Measurements from ENCODE around the gene MYDGF. TPM values are rescaled to one million over a fixed set of nuclear protein-coding genes. Genes with fewer than 3 reads are reported as not detected.
A peak's percentile ranks its signal among the peaks of the same experiment; 100 is the strongest.

The MYDGF gene
- total and polyA plus RNA-seq, 2 experiments from 2014 or later = 207 to 591 TPM

DNA sequence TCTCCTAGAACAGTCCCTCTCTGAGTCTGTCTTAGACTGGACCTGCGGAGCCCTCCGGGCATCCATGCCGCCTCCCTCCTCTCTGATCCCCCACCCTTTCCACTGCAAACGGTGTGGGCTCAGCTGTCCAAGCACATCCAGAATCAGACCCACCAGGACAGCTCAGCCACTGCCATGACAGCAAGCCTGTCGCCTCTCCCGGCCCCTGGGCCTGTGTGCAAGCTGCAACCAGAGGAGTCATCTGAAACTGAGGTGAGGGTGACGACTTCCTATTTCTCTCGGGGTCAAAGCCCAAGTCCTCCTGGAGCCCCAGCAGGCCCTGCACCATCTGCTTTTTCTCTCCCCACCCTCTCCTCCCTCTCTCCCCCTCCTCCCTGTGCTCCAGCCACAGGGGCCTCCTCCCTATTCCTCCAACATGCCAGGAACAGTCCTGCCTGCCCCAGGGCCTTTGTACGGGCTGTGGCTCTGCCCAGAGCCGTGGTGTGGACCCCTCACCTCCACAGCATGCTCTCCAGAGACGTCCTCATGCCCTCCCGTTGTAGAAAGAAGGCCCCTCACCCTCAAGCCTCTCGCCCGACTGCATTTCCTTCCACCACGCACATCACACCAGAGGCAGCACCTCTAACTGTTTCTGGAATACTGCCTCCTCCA, 23.5 kb upstream of the MYDGF start:
- H3K9ac ChIP-seq = no peak overlapping the region
- H3K4me1 ChIP-seq (ENCODE audit: insufficient read depth) = peaks cover 18% of the 10 kb centered on the region
- TF ChIP-seq EZH2 (IDR thresholded peaks at IDR 0.05; ENCODE audit: insufficient read depth, poor library complexity, severe bottlenecking) (no peak), EZH2phosphoT487 (IDR thresholded peaks at IDR 0.05; ENCODE audit: insufficient read depth, low read depth) (no peak)
- no peak overlapping the region for H3K4me3 ChIP-seq
- H3F3A ChIP-seq (ENCODE audit: insufficient read depth) = peaks cover 17% of the 10 kb centered on the region
- DNase-seq = no peak
- H3K27me3 ChIP-seq (replicated peaks; ENCODE audit: insufficient read depth) = no peaks in the 10 kb centered on the region
- no peaks in the 10 kb centered on the region for H3K79me2 ChIP-seq (ENCODE audit: insufficient read depth)
- H3K4me2 ChIP-seq (ENCODE audit: unreplicated experiment) = no peak overlapping the region
- H3K9me3 ChIP-seq (ENCODE audit: low read depth) = no peaks in the 10 kb centered on the region
- H3K36me3 ChIP-seq (ENCODE audit: low read depth) = peaks cover 17% of the 10 kb centered on the region; the same call in 1 of the 2 replicates
- H4K20me1 ChIP-seq (ENCODE audit: insufficient read depth) = no peaks in the 10 kb centered on the region
- no peak overlapping the region for H2AFZ ChIP-seq
- peak overlapping the region; percentile 39; the same call in 1 of the 2 replicates for H3K27ac ChIP-seq
- in situ Hi-C loops (cut with MboI) = no loop called here
- no peaks in the 10 kb centered on the region for H3K9me2 ChIP-seq (ENCODE audit: insufficient read depth)
- 97 to 98% methylated on average over 14 to 15 of the region's 15 CpGs for WGBS, 2 experiments (ENCODE audit: low coverage in 1 of 2, low lambda C conversion rate in 2 of 2, missing lambda C conversion rate in 2 of 2)

- DNase-seq = no peak
- 97 to 100% methylated on average over 7 of the region's 7 CpGs for WGBS, 2 experiments (ENCODE audit: low coverage in 1 of 2, low lambda C conversion rate in 2 of 2, missing lambda C conversion rate in 2 of 2)
- Histone ChIP-seq H2AFZ (no peak overlapping the region), H3K9me2 (ENCODE audit: insufficient read depth) (no peaks in the 10 kb centered on the region), H3K4me2 (ENCODE audit: unreplicated experiment) (no peak overlapping the region), H3K9me3 (ENCODE audit: low read depth) (no peaks in the 10 kb centered on the region), H3K36me3 (ENCODE audit: low read depth) (peaks cover 17% of the 10 kb centered on the region; the same call in 1 of the 2 replicates), H3K4me1 (ENCODE audit: insufficient read depth) (peaks cover 18% of the 10 kb centered on the region), H3K4me3 (no peak overlapping the region), H3K9ac (no peak overlapping the region), H3K27ac (no peak overlapping the region), H3F3A (ENCODE audit: insufficient read depth) (peaks cover 17% of the 10 kb centered on the region), H4K20me1 (ENCODE audit: insufficient read depth) (no peaks in the 10 kb centered on the region), H3K79me2 (ENCODE audit: insufficient read depth) (no peaks in the 10 kb centered on the region), H3K27me3 (replicated peaks; ENCODE audit: insufficient read depth) (no peaks in the 10 kb centered on the region)
- TF ChIP-seq EZH2phosphoT487 (IDR thresholded peaks at IDR 0.05; ENCODE audit: insufficient read depth, low read depth) (no peak), EZH2 (IDR thresholded peaks at IDR 0.05; ENCODE audit: insufficient read depth, poor library complexity, severe bottlenecking) (no peak)
- in situ Hi-C loops (cut with MboI) = no loop called here
Measured at GRCh38 chr19:4693078-4693350, 22.9 kb upstream of the MYDGF start.

DNA sequence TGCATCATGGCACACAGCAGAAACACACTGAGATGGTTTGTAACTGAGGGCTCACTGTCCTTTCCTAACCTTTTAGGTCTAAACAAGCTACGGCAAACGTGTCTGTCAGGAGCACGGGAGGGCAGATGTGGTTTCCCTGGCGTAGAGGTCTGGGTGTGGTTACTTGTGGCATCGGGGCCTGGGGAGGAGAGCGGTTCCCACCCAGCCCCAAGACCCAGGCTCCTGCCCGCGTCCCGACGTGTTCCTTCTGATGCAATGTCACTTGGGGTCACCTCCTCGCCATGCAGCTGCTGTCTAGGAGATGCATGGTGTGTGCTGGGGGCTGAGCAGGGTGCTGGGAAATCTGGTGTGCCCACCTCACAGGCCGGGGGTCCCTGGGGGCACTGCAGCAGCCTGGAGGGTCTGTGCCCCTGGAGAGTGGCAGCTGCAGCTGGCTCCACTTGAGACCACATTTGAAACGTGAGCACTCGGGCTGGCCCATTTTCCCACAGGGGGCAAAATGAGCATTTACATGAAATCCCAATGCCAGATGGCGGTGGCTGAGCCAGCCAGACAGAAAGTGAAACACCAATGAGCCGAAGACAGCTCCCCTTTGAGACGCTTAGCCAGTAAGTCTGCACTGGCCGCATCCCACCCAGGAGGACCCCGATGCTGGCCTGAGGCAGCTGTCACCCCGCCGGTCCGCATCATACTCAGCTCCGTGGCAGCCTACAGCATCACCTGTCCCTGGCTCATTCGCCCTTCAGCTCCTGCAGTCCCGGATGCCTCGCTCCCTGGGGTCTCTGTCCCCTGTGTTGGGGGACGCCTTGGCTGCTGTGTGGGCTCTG, 22.3 kb upstream of the MYDGF start:
- no peak overlapping the region for H3K27ac ChIP-seq
- H4K20me1 ChIP-seq (ENCODE audit: insufficient read depth) = no peaks in the 10 kb centered on the region
- H3K9me3 ChIP-seq (ENCODE audit: low read depth) = no peaks in the 10 kb centered on the region
- no peak overlapping the region for H3K4me3 ChIP-seq
- H3K9ac ChIP-seq = no peak overlapping the region
- H3K27me3 ChIP-seq (replicated peaks; ENCODE audit: insufficient read depth) = no peaks in the 10 kb centered on the region
- no peak for DNase-seq
- no peaks in the 10 kb centered on the region for H3K79me2 ChIP-seq (ENCODE audit: insufficient read depth)
- 90 to 91% methylated on average over 27 of the region's 27 CpGs for WGBS, 2 experiments (ENCODE audit: low coverage in 1 of 2, low lambda C conversion rate in 2 of 2, missing lambda C conversion rate in 2 of 2)
- peaks cover 16% of the 10 kb centered on the region for H3F3A ChIP-seq (ENCODE audit: insufficient read depth)
- H3K9me2 ChIP-seq (ENCODE audit: insufficient read depth) = no peaks in the 10 kb centered on the region
- H3K4me2 ChIP-seq (ENCODE audit: unreplicated experiment) = no peak overlapping the region
- in situ Hi-C loops (cut with MboI) = no loop called here
- H3K36me3 ChIP-seq (ENCODE audit: low read depth) = peaks cover 17% of the 10 kb centered on the region; the same call in 1 of the 2 replicates
- peaks cover 18% of the 10 kb centered on the region for H3K4me1 ChIP-seq (ENCODE audit: insufficient read depth)
- no peak overlapping the region for H2AFZ ChIP-seq
- TF ChIP-seq EZH2 (IDR thresholded peaks at IDR 0.05; ENCODE audit: insufficient read depth, poor library complexity, severe bottlenecking) (no peak), EZH2phosphoT487 (IDR thresholded peaks at IDR 0.05; ENCODE audit: insufficient read depth, low read depth) (no peak)

- no peak overlapping the region for H3K9ac ChIP-seq
- no peak overlapping the region for H2AFZ ChIP-seq
- no peaks in the 10 kb centered on the region for H3K9me2 ChIP-seq (ENCODE audit: insufficient read depth)
- no peak overlapping the region for H3K4me3 ChIP-seq
- no peaks in the 10 kb centered on the region for H3K27me3 ChIP-seq (replicated peaks; ENCODE audit: insufficient read depth)
- H3K4me2 ChIP-seq (ENCODE audit: unreplicated experiment) = no peak overlapping the region
- peaks cover 8% of the 10 kb centered on the region for H3K4me1 ChIP-seq (ENCODE audit: insufficient read depth)
- H4K20me1 ChIP-seq (ENCODE audit: insufficient read depth) = no peaks in the 10 kb centered on the region
- H3F3A ChIP-seq (ENCODE audit: insufficient read depth) = 0 out of 2 replicates have a peak, but pooled peaks cover 5% of the 10 kb centered on the region
- in situ Hi-C loops (cut with MboI) = no loop called here
- peaks cover 17% of the 10 kb centered on the region; the same call in 1 of the 2 replicates for H3K36me3 ChIP-seq (ENCODE audit: low read depth)
- 93 to 94% methylated on average over 9 of the region's 9 CpGs for WGBS, 2 experiments (ENCODE audit: low coverage in 1 of 2, low lambda C conversion rate in 2 of 2, missing lambda C conversion rate in 2 of 2)
- no peaks in the 10 kb centered on the region for H3K79me2 ChIP-seq (ENCODE audit: insufficient read depth)
- H3K27ac ChIP-seq = no peak overlapping the region
- no peak for DNase-seq
- H3K9me3 ChIP-seq (ENCODE audit: low read depth) = no peaks in the 10 kb centered on the region
- TF ChIP-seq EZH2 (IDR thresholded peaks at IDR 0.05; ENCODE audit: insufficient read depth, poor library complexity, severe bottlenecking) (no peak), EZH2phosphoT487 (IDR thresholded peaks at IDR 0.05; ENCODE audit: insufficient read depth, low read depth) (no peak)
Measured at GRCh38 chr19:4691373-4691772, 21.2 kb upstream of the MYDGF start.
